ENCODE measurements around the gene MAGEA11. TPM values are rescaled to one million over a fixed set of nuclear protein-coding genes. Genes with fewer than 3 reads are reported as not detected.

The MAGEA11 gene
- total and polyA plus RNA-seq, 2 of the 4 experiments (the other 2 are of a cell fraction), result not detected

DNA sequence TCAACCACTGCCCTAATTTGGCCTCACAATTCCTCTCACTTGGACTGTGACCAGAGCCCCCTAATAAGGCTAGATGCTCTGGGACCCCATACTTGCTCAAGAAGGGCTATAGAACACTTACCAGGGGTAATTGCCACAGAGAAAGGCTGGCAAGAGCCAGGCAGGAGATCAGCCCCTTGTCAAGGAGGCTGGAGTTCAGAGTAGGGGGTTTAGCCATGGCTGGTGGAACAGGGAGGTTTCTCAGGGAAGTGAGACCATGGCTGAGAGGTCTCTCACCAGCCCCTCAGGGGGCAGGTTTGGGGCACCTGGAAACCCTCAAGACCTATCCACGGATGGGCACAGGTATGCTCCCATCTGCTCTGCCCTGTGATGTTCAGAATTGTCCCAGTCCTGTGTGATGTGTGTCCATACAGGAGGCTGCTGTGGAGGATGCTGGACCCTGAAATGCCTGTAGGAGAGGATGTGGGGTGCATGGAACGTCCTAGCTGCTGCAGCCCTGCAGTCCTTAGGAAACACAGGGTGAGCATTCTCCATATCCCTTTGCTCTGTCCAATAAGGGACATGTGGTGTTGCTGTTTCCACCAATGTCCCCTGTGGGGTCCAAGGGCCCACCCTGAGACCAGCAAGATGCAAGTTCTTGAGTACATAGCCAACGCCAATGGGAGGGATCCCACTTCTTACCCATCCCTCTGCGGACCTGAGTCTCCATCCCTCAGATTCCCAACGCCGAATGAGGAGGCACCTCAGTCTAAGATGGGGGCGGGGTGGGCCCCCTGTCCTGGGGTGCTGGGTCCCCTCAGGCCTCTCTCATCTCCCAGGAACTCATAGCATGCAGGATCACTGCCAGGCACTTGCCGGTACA, 45.6 kb downstream of the MAGEA11 start:
- Histone ChIP-seq H3K4me3 (ENCODE audit: insufficient read depth, low read depth, low read length) (no peak overlapping the region), H3K14ac (replicated peaks; ENCODE audit: low read depth, low read length) (no peak overlapping the region), H4K91ac (ENCODE audit: insufficient read depth, low read depth, low read length) (no peak overlapping the region), H3K18ac (ENCODE audit: low read depth, low read length) (no peak overlapping the region), H3K79me1 (ENCODE audit: low read depth in 1 of 2, low read length in 2 of 2) (no peaks in the 10 kb centered on the region), H2BK20ac (ENCODE audit: low read depth, low read length) (no peak overlapping the region), H2AK9ac (replicated peaks; ENCODE audit: low read depth, low read length, poor library complexity) (no peak overlapping the region), H3K4ac (ENCODE audit: low read depth, low read length) (no peak overlapping the region), H4K20me1 (ENCODE audit: insufficient read depth, low read length) (no peaks in the 10 kb centered on the region), H3K23ac (ENCODE audit: low read depth, low read length) (no peak overlapping the region), H3K4me2 (ENCODE audit: low read depth, low read length) (no peak overlapping the region), H3K9me3 (ENCODE audit: control insufficient read depth, insufficient read depth, low read length) (no peaks in the 10 kb centered on the region; the same call in 1 of the 2 replicates), H2BK5ac (ENCODE audit: low read depth, low read length, poor library complexity, severe bottlenecking) (no peak overlapping the region), H2BK120ac (ENCODE audit: low read depth, low read length) (no peak overlapping the region), H3K36me3 (ENCODE audit: control insufficient read depth, insufficient read depth, low read length) (no peaks in the 10 kb centered on the region), H4K8ac (ENCODE audit: low read depth in 2 of 2, low read length in 2 of 2) (no peak overlapping the region), H3K9me1 (ENCODE audit: insufficient read depth, low read length) (no peaks in the 10 kb centered on the region), H3K9ac (ENCODE audit: low read depth, low read length) (no peak overlapping the region), H3K56ac (ENCODE audit: extremely low read depth, insufficient read depth, low read length) (no peak overlapping the region), H2AK5ac (ENCODE audit: low read depth, low read length) (no peak overlapping the region), H2AFZ (replicated peaks; ENCODE audit: low read length, poor library complexity) (no peak overlapping the region), H3K4me1 (ENCODE audit: control insufficient read depth, insufficient read depth, low read length) (no peaks in the 10 kb centered on the region), H4K5ac (ENCODE audit: low read depth, low read length) (no peak overlapping the region), H2BK15ac (ENCODE audit: low read depth, low read length) (no peak overlapping the region), H3K27me3 (ENCODE audit: control insufficient read depth, insufficient read depth, low read length) (no peaks in the 10 kb centered on the region), H3K27ac (ENCODE audit: insufficient read depth, low read length) (no peak overlapping the region)
- 100% methylated on average over 1 of the region's 8 CpGs; no CpG with 5 or more reads in 1 of the 2 experiments for WGBS, 2 experiments (ENCODE audit: extremely low coverage in 2 of 2, insufficient read length in 1 of 2)
- intact Hi-C loops (cut with micrococcal nuclease) (no loop called here), in situ Hi-C loops (cut with MboI; ENCODE audit: low sequenced_read_pairs) (loop anchor here (25.0 kb wide), 1 partner anchor 105 kb away; no protein-coding TSS in a partner anchor), dilution Hi-C loops (cut with HindIII; ENCODE audit: low sequenced_read_pairs, unreplicated experiment) (no loop called here)
- DNase-seq (no peak), ATAC-seq (ENCODE audit: low read depth) (no peak)
- no TSS peak for BruUV-seq (replicated peaks)
- POLR2A ChIA-PET (ENCODE audit: unreplicated experiment), result no interaction called here
- CTCF ChIA-PET, result no interaction called here
- TF ChIP-seq NFE2L2 (IDR thresholded peaks at IDR 0.05; ENCODE audit: low read depth, low read length), result no peak
- no peak for TF ChIP-seq MAFK (IDR thresholded peaks at IDR 0.05; ENCODE audit: low read depth, low read length)
- TF ChIP-seq POLR2A (IDR thresholded peaks at IDR 0.05; ENCODE audit: low read depth, low read length), result no peak
- TF ChIP-seq RAD21 (IDR thresholded peaks at IDR 0.05; ENCODE audit: low read length), result no peak
- TF ChIP-seq, protein P1, sequence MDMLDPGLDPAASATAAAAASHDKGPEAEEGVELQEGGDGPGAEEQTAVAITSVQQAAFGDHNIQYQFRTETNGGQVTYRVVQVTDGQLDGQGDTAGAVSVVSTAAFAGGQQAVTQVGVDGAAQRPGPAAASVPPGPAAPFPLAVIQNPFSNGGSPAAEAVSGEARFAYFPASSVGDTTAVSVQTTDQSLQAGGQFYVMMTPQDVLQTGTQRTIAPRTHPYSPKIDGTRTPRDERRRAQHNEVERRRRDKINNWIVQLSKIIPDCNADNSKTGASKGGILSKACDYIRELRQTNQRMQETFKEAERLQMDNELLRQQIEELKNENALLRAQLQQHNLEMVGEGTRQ (IDR thresholded peaks at IDR 0.05; ENCODE audit: low read depth, low read length), result no peak
- TF ChIP-seq SMC3 (IDR thresholded peaks at IDR 0.05; ENCODE audit: low read depth, low read length), result no peak
- no peak for TF ChIP-seq CHD1 (IDR thresholded peaks at IDR 0.05; ENCODE audit: low read depth, low read length)
- TF ChIP-seq RCOR1 (IDR thresholded peaks at IDR 0.05; ENCODE audit: insufficient replicate concordance, low read length), result no peak
- no peak for TF ChIP-seq MAZ (IDR thresholded peaks at IDR 0.05; ENCODE audit: borderline replicate concordance, low read depth, low read length)
- TF ChIP-seq BHLHE40 (IDR thresholded peaks at IDR 0.05; ENCODE audit: low read depth, low read length), result no peak
- TF ChIP-seq RFX5 (IDR thresholded peaks at IDR 0.05; ENCODE audit: low read depth, low read length), result no peak
- no peak for TF ChIP-seq CEBPB (IDR thresholded peaks at IDR 0.05; ENCODE audit: low read depth, low read length)
- TF ChIP-seq, protein P2, sequence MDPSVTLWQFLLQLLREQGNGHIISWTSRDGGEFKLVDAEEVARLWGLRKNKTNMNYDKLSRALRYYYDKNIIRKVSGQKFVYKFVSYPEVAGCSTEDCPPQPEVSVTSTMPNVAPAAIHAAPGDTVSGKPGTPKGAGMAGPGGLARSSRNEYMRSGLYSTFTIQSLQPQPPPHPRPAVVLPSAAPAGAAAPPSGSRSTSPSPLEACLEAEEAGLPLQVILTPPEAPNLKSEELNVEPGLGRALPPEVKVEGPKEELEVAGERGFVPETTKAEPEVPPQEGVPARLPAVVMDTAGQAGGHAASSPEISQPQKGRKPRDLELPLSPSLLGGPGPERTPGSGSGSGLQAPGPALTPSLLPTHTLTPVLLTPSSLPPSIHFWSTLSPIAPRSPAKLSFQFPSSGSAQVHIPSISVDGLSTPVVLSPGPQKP (IDR thresholded peaks at IDR 0.05; ENCODE audit: borderline replicate concordance, low read depth, low read length), result no peak
- no peak for TF ChIP-seq FOS (IDR thresholded peaks at IDR 0.05; ENCODE audit: low read depth, low read length)
- TF ChIP-seq, protein P3, sequence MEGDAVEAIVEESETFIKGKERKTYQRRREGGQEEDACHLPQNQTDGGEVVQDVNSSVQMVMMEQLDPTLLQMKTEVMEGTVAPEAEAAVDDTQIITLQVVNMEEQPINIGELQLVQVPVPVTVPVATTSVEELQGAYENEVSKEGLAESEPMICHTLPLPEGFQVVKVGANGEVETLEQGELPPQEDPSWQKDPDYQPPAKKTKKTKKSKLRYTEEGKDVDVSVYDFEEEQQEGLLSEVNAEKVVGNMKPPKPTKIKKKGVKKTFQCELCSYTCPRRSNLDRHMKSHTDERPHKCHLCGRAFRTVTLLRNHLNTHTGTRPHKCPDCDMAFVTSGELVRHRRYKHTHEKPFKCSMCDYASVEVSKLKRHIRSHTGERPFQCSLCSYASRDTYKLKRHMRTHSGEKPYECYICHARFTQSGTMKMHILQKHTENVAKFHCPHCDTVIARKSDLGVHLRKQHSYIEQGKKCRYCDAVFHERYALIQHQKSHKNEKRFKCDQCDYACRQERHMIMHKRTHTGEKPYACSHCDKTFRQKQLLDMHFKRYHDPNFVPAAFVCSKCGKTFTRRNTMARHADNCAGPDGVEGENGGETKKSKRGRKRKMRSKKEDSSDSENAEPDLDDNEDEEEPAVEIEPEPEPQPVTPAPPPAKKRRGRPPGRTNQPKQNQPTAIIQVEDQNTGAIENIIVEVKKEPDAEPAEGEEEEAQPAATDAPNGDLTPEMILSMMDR (conservative IDR thresholded peaks at IDR 0.05; ENCODE audit: low read depth, low read length), result no peak
